ENCODE results near the gene EPHX1.

DNA sequence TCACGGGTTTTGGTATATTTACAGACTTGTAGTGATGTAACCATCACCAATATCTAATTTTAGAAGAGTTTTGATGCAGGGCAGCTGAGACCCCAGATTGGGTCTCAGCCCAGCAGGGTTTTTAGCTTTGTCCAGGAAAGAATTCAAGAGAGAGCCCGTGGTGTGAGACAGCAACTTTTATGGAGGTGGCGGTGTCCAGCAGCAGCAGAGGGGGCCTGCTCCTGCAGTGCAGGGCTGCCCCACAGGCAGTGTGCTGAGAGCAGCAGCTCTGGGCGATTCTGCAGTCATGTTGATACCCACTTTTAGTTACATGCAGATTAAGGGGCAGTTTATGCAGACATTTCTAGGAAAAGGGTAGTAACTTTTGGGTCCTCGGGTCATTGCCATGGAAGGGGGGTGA, 1.8 kb upstream of the EPHX1 start:
- TF ChIP-seq, protein P1, sequence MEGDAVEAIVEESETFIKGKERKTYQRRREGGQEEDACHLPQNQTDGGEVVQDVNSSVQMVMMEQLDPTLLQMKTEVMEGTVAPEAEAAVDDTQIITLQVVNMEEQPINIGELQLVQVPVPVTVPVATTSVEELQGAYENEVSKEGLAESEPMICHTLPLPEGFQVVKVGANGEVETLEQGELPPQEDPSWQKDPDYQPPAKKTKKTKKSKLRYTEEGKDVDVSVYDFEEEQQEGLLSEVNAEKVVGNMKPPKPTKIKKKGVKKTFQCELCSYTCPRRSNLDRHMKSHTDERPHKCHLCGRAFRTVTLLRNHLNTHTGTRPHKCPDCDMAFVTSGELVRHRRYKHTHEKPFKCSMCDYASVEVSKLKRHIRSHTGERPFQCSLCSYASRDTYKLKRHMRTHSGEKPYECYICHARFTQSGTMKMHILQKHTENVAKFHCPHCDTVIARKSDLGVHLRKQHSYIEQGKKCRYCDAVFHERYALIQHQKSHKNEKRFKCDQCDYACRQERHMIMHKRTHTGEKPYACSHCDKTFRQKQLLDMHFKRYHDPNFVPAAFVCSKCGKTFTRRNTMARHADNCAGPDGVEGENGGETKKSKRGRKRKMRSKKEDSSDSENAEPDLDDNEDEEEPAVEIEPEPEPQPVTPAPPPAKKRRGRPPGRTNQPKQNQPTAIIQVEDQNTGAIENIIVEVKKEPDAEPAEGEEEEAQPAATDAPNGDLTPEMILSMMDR (IDR thresholded peaks at IDR 0.05) = no peak
- TF ChIP-seq POLR2AphosphoS5 (IDR thresholded peaks at IDR 0.05) (no peak), EP300 (IDR thresholded peaks at IDR 0.05) (no peak), POLR2A (IDR thresholded peaks at IDR 0.05) (no peak)

All from upper lobe of left lung (tissue), 4 donors.